ENCODE results near the gene SHLD1.

The SHLD1 gene

GRCh38 chr20:5908981-5909380 lies 158.8 kb downstream of the SHLD1 start:
- DNase-seq, result no peak

- no peak for DNase-seq
Measured at GRCh38 chr20:5910186-5910585, 160.0 kb downstream of the SHLD1 start.

GRCh38 chr20:5913166-5913565 lies 163.0 kb downstream of the SHLD1 start:
- no peak for DNase-seq

Data from activated T-cell treated with anti-CD3 and anti-CD28 coated beads, Interleukin-2, amount 50 U/mL, for 1 hour (primary cell).